NCI-H526 treated with DMSO at 0.1 percent for 48 hours (cell line): ENCODE results near the gene TGFB2.
A peak's percentile ranks its signal among the peaks of the same experiment; 100 is the strongest.
"Not testable (repeated sequence)": the region's sequence is repeated elsewhere in the genome, so short reads cannot be mapped to it uniquely, and the experiment has no call there.

Experiments
- DNase-seq: peaks from one replicate; lab custom pipeline; 2025; lab: John Stamatoyannopoulos, UW

Gene TGFB2

DNA sequence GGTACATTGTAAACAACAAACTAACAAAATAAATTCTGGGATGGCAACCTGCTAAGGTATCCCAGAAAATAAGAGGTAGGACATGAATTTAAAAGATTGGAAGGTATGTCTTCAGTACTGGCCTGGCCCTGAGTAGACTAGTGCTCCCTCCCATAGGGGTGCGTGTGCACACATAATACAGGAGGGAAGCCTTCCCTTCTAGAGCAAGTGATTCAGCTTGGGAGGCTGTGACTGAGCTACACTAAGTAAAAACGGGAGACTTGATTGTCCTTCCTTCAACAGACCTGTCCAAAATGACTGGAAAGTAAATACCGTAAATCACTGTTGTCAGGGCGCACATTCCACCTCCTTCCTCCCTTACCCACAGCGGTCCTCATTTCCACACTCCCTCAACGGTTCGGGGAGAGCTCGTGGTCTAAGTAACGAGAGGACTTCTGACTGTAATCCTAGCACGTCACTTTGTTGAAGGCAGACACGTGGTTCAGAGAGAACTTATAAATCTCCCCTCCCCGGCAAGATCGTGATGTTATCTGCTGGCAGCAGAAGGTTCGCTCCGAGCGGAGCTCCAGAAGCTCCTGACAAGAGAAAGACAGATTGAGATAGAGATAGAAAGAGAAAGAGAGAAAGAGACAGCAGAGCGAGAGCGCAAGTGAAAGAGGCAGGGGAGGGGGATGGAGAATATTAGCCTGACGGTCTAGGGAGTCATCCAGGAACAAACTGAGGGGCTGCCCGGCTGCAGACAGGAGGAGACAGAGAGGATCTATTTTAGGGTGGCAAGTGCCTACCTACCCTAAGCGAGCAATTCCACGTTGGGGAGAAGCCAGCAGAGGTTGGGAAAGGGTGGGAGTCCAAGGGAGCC, at the start of gene TGFB2:
TSS of gene TGFB2 (plus strand) at position 523 of the 859 bp plus-strand sequence. CDS start 1,366 bp downstream, outside the sequence.
- no peak for DNase-seq

DNA sequence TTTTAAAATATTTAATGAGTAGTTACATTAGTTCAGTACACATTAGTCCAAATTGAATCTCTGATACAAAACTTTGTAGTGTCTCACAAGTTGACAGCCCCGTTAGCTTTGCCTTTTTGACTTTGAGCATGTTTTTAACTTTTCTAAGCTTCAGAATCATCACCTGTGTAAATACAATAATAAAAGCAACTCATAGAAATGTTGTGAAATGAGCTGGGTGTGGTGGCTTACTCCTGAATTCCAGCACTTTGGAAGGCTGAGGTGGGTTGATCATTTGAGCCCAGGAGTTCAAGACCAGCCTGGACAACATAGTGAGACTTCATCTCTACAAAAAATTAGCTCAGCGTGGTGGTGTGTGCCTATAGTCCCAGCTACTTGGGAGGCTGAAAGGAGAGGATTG, 49.0 kb upstream of the TGFB2 start:
- no peak for DNase-seq

DNA sequence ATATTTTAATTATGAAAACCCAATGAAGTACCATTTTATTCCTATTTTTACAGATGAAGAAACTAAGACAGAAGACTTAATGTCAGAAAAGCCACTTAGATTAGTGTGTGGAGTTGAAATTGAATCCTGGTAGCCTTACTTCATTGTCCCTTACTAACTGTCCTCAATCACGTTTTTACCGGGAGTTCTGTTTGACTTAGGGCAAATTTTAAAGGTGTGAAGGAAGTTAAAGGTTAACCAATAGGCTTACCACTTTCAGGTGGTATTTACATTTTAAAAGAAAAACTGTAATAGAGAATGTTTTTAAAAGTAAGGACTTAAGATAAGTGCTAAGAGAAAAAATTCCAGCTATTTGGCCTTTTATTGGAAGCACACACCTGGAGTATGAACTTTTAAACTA, 47.7 kb upstream of the TGFB2 start:
- no peak for DNase-seq

DNA sequence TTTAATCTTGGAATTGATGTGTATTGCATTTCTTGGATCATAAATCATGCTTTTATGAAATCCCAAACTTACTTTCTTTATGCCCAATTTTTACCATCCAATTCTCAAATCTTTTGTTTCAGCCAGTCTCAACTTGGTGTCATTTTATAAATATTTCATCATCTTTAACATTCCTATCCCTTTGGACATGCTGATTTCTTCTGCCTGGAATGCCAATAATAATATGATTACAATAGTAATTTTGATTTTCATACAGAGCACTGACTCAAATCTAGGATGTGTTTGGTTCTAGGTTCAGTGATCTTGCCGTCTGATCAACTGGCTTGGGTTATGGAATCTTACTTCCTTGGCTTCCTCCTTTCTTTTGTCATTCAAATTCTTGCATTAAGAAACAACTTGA, 47.3 kb upstream of the TGFB2 start:
- DNase-seq, result no peak

DNA sequence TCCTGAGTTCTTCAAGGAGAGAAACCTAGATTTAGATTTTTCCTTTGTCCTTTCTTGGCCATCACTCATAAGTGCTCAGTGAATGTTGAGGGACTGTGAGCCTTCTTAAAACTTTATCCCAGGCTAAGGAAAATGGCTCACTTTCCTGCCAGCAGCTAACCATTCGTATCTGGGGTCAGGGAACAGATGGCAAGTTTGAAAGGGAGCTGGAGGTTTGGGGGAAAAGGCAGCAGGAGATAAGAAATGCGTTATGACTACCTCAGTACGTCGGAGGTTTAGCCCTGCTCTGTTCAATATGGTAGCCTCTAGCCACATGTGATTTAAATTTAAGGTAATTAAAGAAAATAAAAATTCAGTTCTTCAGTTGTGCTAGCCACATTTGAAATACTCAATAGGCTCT, 46.7 kb upstream of the TGFB2 start:
- DNase-seq, result no peak

DNA sequence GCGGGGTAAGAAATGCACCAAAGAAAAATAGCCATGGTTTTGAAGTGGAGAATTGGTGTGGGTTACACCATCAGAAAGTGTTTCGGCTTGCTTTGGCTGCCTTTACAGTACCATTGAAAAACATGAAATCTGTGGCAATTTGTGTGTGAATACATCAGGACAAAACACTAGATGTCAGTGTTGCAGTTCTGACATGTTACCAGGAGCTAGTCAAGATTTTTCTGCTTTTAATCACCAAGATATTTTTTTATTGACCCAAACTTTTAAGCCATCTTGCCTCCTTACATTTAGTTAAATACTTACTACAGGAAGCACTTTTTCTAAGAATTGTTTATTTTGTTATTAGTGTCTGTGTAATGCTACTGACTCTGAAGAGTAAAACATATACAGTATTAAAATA, 45.7 kb upstream of the TGFB2 start:
- no peak for DNase-seq

DNA sequence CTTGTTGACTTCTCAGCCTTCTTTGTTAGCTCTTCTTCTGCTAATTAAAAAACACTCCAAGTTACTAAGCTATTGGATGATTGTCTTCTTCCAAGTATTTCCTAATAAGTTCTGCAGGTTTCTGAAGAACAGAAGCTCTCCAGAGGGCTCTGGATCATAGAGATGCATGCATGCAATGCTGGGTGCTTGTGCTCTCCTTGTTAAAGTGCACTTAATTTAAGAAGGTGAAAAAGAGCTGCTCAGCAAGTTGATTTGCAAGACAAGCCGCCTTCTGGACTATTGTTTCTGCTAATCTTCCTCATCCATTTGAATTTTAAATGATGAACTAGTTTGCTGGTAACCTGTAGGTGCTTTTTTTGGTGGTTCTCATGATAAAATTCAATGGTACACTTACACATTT, 43.9 kb upstream of the TGFB2 start:
- no peak for DNase-seq

DNA sequence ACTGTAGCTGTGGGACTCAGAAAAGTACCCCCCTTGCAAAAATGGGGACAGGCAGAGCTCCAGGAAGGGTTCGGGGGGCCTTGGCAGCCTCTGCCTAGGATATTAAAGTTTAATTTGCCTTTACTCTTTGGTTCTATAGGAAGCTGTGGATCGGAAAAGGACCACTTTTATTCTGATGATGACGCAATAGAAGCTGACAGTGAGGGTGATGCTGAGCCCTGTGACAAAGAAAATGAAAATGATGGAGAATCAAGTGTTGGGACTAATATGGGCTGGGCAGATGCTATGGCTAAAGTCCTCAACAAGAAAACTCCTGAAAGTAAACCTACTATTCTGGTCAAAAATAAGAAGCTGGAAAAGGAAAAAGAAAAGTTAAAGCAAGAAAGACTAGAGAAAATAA, 43.0 kb upstream of the TGFB2 start:
- no peak for DNase-seq

DNA sequence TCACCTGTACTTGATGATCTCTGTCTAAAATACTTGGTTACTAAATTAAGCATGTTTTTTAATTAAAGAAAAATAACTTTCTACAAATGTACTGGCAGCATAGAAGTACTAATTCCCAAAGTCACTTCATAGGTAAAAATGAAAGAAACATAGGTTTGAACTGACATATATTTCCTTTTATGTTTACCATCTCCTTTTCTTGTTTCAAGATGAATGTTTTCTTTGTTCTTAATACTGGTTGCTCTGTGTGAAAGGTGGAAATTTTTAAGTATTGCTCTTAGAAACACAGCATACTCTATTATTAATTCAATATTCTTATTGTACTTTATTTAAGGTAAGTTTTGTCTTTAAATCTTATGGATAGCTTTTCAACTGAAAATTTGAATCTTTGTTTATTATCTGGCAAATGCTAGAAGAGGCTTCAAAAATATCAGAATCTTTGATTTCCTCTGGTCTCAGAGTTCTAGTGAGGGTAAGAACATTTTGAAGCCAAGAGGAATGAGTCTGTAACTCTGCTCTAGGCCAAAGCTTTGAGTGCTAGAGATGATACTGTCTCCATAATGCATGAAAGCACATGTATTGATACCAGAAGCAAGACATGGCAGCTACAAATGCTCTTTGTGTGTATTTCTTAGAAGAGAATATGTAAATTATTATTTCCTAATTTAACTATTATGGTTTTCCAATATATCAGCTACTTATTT, 41.8 kb upstream of the TGFB2 start:
- DNase-seq, result no peak

DNA sequence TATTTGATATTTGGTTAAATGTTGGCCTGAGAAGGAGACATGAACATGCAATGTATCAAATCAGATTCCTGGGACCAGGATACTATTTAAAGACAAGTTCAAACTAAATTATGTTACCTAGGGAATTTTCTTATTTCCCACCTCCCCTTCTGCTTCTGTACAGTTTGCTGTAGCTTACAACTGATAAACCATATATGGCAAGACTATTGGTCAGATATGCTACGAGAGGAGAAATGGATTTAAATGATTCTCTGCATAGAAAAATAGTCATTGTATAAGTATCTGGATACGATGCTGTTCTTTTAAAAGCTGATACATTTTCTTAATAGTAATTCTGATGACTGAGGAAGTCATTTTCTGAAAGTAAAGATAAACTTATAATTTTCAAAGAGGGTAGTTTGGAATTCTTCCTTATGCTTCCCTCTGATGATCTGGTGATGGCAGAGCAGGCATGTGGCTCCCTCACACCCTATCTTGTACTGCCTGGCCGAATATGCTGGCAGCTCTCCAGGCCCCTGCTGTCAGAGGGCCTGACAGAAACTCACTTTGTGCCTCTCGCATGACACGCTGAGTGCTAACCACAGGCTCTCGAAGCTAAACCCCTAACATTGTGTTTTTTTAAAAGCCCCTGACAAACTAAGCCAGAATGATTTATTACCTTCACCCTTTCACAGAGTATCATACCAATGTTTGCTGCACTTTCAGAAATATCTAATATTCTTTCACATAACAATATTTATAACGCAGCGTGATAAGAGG, 40.7 kb upstream of the TGFB2 start:
- DNase-seq, result no peak

DNA sequence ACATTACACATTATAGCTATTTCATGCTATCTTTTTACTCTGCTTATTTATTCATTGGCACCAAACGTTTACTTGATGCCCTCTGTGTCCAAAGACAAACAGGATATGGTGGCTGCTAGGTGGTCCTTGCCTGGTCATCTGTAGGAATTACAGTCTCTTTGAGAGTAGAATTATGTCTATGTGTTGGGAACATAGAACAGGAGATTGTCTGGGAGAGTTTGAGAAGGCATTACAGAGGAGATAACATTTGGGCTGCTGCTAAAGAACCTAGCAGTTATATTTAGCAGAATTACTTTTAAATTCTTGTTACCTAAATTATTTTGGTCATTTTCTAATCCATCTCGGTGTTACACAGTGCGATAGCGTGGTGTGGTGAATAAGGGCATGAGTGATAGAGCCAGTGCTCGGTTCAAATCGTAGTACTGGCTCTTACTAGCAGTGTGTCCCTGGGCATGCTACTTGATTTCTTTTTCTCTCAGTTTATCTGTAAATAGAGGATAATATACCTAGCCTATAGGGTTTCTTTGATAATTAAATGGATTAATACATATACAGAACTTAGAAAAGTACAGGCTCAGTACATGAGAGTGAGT, 39.6 kb upstream of the TGFB2 start:
- DNase-seq, result no peak

DNA sequence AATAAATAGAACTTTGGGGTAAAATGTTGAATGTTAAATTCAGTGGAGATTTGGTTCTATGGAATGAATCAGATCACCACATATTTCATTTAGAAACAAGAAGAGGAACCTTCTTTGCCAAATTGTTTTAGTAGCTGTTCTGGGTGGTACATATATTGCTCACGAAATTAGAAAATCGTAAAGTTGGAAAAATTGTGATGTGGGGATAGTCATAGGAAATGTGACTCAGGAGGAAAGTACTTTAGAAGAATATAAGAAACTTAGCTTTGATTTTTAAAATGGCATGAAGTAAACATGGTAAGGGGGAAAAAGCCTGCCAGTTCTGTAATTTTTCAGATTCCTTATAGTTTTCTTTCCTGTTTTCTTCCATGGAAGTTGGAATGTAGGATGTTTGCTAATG, 32.6 kb upstream of the TGFB2 start:
- no peak for DNase-seq

DNA sequence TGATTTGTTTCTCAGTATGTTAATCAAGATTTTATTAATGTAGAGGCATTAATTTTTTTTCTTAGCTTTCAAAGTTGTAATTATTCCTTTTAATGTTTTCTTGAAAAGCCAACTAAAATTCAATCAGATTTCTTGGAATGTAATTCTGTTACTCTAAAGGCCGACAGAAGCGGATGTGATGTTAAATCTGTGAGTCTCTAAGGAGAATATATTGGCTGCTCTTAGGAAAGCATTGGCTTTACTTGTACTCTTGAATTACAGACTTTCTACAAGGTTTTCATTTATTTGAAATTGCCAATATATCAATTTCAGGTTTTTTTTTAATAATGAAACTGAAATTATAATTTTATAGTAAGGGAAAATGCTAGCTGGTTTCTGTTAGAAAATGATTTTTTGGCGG, 30.8 kb upstream of the TGFB2 start:
- DNase-seq, result no peak

DNA sequence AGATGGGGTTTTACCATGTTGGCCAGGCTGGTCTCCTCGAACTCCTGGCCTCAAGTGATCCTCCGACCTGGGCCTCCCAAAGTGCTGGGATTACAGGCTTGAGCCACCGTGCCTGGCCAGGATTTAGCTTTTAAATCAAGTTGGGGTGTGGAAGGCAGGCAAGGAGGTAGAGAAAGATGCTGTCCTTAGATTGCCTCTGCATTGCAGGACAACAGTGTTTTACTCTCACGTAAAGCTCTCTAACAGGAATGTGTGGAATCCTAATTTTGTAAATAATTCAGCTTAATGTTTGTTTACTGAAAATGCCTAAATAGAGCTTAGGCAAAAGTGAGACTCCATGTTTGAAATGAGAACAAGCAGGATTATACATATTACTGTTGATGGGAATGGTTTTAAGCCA, 29.5 kb upstream of the TGFB2 start:
- no peak for DNase-seq

DNA sequence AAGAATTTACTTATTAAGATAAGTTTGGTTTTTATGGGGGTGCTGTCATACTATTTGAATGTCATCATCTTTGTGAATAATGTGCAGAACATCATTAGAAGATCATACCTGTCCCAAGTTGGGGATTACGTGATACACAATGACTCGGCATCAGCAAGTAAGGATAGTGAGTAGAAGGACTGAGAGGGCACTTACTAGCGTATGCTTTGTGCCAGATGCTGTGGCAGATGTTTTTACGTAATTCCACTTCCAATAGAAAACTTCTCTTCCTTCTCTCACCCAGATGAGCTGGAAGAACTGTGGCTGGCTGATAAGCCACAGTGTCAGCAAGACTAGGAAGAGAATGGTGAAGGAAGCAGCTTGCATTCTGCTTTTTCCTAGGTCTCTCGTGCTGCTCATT, 28.1 kb upstream of the TGFB2 start:
- DNase-seq, result no peak

DNA sequence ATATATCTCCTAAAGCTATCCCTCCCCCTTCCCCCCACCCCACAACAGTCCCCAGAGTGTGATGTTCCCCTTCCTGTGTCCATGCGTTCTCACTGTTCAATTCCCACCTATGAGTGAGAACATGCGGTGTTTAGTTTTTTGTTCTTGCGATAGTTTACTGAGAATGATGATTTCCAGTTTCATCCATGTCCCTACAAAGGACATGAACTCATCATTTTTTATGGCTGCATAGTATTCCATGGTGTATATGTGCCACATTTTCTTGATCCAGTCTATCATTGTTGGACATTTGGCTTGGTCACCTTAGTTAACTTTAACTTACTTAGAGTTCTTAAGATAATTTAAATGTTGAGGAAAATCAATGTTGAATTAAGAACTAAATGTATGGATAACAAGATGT, 25.0 kb upstream of the TGFB2 start:
- DNase-seq, result not testable (repeated sequence)

DNA sequence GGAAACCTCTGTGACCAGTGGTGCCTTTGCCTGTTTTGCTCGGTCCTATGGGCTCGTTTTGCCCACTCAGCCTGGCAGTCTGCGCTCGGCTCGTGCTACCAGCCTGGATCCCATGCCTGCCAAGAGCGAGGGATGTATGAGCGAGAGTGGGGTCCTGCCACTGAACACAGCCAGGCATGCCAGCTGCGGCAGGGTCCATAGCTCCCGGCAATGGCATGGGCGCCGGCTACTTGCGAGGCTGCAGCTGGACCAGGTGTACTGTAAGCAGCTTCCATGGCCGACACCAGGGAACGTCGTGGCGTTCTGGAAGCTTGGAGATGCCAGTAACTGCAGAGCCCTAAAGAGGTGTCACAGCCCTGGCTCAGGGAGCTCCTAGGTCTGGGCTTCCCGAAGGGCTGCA, 22.4 kb upstream of the TGFB2 start:
- no peak for DNase-seq

DNA sequence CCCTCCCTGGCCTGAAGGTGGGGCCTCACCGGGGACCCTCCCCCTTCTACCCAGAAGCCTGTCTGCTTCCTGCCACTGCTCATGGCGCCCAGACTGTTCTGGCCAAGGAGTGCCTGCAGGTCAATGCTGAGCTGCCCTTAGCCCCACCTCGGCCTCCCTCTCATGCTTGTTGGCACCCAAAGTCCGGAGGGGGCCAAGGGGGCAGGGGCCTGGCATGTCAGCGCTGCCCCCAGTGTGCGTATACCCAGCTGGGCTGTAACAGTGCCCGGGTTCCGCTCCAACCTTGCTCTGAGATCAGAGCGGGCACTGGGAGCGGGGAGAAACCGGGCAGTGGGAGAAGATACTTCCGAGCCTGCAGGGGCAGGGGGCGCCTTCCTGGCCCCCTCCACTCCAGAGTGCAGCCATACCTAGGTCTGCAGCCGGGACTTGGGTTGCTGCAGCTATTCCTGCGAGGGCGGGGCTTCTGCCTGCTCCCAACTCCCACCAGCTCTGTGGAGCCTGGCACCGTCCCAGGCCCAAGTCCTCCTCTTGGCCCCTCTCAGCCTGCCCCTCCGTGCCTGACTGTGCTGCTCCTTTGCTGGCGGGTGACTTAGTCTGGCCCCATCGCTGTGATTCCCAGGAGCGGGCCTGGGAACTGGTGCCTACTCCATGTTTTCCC, 21.4 kb upstream of the TGFB2 start:
- no peak for DNase-seq

DNA sequence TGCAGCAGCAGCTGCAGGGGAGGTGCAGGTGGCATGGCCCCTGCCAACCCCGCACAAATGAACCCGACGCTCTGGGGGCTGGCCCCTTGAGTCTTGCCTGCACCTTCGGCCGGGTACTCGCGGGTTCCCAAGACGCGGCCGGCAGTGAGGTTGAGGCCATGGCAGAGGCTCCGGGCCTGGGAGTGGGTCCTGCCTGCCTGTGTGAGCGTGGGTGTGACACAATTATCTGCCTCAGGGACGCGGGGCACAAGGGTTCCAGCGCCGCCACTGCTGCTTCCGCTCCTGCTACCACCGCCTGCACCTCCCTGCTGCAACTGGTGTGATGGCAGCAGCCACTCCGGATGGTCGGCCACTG, 20.9 kb upstream of the TGFB2 start:
- DNase-seq, result no peak

DNA sequence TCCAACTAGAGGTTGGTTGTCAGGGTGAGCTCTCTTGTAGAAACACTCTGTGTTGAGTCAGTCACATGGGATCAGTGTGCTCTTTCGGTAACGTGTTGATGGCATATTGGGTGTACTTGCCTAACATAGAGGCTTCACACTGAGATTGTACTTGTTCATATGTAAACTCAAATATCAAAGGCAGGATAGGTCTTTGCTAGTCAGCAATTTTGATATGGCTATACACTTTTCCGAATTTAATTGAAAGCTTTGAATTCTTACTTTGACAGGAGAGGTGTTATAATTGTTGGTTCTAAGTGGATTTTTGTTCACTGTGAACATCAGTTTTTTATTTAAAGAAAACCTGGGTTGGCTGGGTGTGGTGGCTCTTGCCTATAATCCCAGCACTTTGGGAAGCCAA, 16.4 kb upstream of the TGFB2 start:
- DNase-seq, result no peak

DNA sequence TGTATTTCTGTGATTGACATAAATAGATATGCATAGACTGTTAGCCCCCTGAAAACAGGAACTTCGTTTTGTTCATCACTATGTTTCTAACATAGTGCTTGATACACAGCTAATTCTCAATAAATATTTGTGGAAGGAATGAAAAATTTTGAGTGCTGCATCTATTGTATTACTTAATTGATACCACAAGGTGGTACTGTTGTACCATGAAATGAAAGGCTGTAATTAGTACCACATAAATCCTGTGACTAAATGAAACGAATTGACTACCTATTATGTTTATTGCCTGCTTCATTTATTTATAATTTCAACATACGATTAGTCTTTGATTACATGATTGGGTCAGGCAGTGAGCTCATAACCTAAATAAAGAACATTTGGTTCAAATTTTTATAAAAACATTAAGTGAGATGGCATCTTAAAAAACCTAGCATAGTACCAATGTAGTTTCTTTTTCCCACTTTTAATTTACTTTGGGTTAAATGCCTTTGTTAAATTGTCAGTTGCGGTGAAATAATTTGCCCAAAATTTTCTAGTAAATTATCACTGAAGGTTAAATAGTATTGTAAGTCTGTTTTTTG, 15.0 kb upstream of the TGFB2 start:
- DNase-seq, result peak; percentile 9

DNA sequence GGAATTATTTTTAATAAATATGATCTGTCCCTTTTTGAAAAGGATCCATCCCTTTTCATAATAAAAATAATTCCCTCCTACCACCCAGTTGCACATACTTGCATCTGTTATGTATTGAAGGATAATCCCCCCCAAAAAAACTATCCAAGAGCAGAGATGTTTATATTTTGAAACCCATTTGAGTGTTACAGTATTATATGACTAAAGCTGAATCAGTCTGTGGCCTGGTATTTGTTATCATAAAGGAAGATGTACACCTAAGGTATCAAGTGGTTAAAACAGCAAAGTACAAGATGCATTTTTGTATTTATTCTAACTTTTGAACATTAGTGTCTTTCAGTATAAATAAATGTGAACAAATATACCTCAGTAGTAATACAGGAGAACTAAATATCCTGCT, 12.7 kb upstream of the TGFB2 start:
- no peak for DNase-seq
